GM15510 (cell line): ENCODE measurements around the gene MICAL3.

Source experiments
- POLR2A ChIP-seq: IDR thresholded peaks from 3 replicates; pipeline ENCODE4 v1.6.1; 2011; ENCODE audit warnings: borderline replicate concordance; ENCODE audit not compliant: insufficient read length; ENCODE audit errors: extremely low read depth

The MICAL3 gene

GRCh38 chr22:17890245-17890671 is 134.1 kb downstream of the MICAL3 start:
- no peak for TF ChIP-seq POLR2A

- TF ChIP-seq POLR2A: no peak
Measured at GRCh38 chr22:17888855-17889254, 135.5 kb downstream of the MICAL3 start.

GRCh38 chr22:17888439-17888838 is 135.9 kb downstream of the MICAL3 start:
- TF ChIP-seq POLR2A: no peak

- no peak for TF ChIP-seq POLR2A
Measured at GRCh38 chr22:17884893-17885292, 139.5 kb downstream of the MICAL3 start.

GRCh38 chr22:17884084-17884483 is 140.3 kb downstream of the MICAL3 start:
- TF ChIP-seq POLR2A: no peak

GRCh38 chr22:17883356-17883755 is 141.0 kb downstream of the MICAL3 start:
- TF ChIP-seq POLR2A: no peak

GRCh38 chr22:17882727-17883126 is 141.6 kb downstream of the MICAL3 start:
- TF ChIP-seq POLR2A: no peak

GRCh38 chr22:17882162-17882561 is 142.2 kb downstream of the MICAL3 start:
- TF ChIP-seq POLR2A: no peak

- no peak for TF ChIP-seq POLR2A
Measured at GRCh38 chr22:17881366-17881765, 143.0 kb downstream of the MICAL3 start.

GRCh38 chr22:17880468-17880867 is 143.9 kb downstream of the MICAL3 start:
- no peak for TF ChIP-seq POLR2A

- no peak for TF ChIP-seq POLR2A
Measured at GRCh38 chr22:17880020-17880419, 144.3 kb downstream of the MICAL3 start.

- no peak for TF ChIP-seq POLR2A
Measured at GRCh38 chr22:17878941-17879340, 145.4 kb downstream of the MICAL3 start.

GRCh38 chr22:17878186-17878694 is 146.1 kb downstream of the MICAL3 start:
- no peak for TF ChIP-seq POLR2A

GRCh38 chr22:17876306-17876831 is 148.0 kb downstream of the MICAL3 start:
- TF ChIP-seq POLR2A: no peak

- no peak for TF ChIP-seq POLR2A
Measured at GRCh38 chr22:17875631-17876030, 148.7 kb downstream of the MICAL3 start.

- TF ChIP-seq POLR2A: no peak
Measured at GRCh38 chr22:17875156-17875555, 149.2 kb downstream of the MICAL3 start.

GRCh38 chr22:17874231-17874905 is 150.0 kb downstream of the MICAL3 start:
- TF ChIP-seq POLR2A: no peak

- TF ChIP-seq POLR2A: no peak
Measured at GRCh38 chr22:17873804-17874203, 150.6 kb downstream of the MICAL3 start.

GRCh38 chr22:17873116-17873515 is 151.2 kb downstream of the MICAL3 start:
- TF ChIP-seq POLR2A: no peak
